Hematopoietic multipotent progenitor cell (in vitro differentiated cells): ENCODE results near the gene LITAF. TPM values are rescaled to one million over a fixed set of nuclear protein-coding genes. Genes with fewer than 3 reads are reported as not detected.
"Not testable (repeated sequence)": the region's sequence is repeated elsewhere in the genome, so short reads cannot be mapped to it uniquely, and the experiment has no call there.

ENCODE experiments used
- DNase-seq, 3 donors: peaks; one replicate each; pipeline ENCODE4 v3.0.0-alpha.2; 2011 to 2015; ENCODE audit warnings: low read depth in 2 of 3, low spot score in 2 of 3
- total RNA-seq: library from RNA; depleted of rRNA; stranded (reverse); fragments of >200 nt; gene quantifications from one replicate; pipeline ENCODE4 v1.2.3, GENCODE V29; 2012

Gene LITAF
- total RNA-seq, 1 donor: 79.4 TPM

DNA sequence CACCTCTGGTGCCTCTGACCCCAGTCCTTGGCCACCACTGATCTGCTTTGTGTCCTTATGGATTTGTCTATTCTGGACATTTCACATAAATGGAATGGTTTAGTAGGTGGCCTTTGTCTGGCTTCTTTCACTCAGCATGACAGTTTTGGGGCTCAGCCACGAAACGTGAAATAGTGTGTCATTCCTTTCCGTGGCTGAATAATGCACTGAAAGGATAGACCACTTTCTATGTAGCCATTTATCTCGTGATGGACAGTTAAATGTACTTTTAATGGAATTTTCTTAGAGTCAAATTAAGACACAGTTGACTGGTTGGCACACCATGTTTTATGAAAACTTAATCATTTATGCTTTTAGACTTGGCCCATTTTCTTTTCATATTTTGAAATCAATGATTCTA lies 57.4 kb downstream of the LITAF start:
- DNase-seq: no peak

DNA sequence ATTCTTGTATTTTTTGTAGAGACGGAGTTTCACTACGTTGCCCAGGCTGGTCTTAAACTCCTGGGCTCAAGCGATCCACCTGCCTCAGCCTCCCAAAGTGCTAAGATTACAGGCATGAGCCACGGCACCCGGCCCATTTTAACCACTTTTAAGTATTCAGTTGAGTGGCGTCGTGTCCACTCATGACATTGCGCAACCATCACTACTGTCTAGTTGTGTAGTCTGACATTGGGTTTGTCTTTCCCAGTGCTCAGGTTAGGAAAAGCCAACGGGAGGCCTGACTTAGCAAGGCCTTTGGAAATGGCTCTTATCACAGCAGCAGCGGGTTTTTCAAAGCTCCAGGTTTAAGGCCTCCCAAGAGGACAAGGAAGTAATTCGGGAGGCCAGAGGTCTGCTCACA lies 58.7 kb downstream of the LITAF start:
- no peak for DNase-seq

DNA sequence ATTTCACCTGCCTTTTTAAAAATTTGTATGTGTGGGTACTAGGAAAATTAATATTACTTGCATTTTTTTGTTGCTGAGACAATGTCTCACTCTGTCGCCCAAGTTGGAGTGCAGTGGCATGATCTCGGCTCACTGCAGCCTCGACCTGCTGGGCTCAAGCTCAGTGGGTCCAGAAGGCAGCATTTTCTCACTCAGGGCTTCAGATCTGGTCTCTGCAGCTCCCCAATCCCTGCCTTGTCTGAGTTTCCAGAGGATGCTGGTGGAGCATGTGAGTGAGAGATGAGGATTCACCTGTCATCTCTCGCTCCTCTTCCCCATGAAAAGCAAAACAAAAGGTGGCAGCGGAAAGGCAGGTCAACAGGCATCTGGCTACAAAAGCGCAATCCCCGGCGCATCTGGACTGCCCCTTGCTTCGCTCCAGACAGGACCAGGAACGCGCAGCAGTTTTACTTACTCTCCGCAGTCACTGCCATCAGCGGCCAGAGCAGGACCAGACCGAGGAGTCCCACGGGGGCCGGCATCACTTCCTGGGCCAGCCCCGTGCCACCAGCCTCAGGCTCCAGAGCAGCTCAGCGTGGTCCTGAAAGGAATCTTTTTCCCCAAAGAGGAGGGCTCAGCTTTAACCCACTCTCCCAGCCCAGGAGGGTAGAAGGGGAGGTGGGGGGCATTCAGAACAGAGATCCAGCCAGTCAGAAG lies 59.9 kb downstream of the LITAF start:
- no peak for DNase-seq

- DNase-seq: no peak
Observed at GRCh38 chr16:11524098-11524760, 62.5 kb downstream of the LITAF start.

GRCh38 chr16:11521055-11521454 lies 65.7 kb downstream of the LITAF start:
- no peak for DNase-seq

DNA sequence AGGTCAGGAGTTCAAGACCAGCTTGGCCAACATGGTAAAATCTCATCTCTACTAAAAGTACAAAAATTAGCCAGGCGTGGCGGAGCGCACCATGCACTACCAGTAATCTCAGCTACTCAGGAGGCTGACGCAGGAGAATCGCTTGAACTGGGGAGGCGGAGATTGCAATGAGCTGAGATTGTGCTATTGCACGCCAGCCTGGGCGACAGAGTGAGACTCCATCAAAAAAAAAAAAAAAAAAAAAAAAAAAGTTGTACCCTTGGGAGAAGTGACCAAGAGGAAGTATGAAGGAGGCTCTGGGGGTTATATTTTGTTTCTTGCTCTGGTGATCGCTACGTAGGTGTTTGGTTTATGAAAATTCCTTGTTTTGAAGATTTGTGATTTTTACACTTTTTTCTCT lies 66.3 kb downstream of the LITAF start:
- no peak for DNase-seq

DNA sequence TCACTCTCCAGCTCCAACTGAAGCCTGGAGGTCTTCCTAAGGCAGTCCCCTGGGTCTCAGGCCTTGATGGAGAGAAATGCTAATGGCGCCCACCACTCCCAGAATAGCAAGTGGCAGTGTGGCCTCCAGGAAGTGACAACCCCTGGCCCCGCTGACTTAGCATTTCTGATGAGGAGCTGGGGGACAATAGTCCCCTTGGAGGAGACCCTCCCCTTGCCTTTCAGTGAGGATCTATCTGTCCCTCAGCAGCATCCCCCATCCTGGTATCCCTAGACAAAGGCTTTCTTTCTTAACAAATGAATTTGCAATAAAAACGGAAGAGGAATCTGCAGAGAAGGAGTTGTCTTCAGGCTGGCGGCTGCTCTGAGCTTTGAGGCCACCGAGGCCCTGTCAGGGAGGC lies 68.8 kb downstream of the LITAF start:
- DNase-seq: no peak

DNA sequence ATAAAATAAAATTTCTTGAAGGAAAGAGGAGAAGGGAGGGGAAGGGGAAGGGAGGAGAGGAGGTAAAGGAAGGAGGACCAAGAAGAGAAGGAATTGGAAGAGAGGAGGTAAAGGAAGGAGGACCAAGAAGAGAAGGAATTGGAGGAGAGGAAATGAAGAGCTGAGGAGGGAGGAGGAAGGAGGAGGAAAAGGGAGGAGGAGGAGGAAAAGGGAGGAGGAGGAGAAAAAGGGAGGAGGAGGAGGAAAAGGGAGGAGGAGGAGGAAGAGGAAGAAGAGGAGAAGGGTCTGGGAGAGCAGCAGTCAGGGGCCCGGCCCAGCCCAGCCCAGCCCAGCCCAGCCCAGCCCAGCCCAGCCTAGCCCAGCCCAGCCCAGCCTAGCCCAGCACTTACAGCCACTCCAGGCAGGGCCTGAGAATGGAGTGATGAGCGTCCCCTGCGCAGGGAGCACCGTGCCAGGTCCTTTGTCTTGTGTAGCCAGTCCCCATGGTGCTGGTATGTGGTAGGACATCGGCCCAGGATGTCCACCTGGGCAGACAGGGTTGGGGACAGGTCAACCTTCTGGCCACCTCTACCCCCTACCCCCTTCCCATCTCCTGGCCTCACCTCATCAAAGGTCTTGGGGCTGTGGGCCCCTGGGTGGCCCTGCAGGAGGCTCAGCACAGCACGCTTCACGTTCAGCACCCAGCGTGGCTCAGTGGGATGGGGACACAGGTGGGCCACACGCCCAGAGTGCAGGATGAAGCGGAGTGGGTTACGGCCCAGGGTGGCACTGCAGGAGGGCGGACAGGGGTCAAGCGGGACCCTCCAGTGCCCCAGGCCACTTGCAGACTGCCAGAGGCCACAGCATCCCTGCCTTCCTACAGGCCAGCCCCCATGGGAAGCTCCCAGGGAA lies 70.9 kb downstream of the LITAF start:
- DNase-seq: no peak

DNA sequence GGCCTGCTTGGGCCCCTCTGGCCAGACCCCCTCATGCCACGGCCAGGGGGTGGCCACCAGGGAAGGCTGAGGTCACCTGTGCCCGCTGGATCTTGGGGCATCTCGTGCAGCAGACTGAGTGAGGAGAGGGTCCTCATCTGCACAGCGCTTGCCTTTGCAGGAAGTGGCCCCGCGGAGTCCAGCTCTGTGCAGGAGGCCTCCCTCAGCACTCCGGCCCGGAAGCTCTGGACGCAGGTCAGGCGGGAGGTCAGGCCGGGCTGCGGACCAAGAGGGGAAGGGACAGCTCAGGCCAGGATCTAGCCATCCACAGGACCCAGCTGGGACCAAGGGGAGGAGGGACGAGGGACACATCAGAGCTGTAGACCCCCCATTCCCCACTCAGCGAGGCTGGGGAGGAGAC lies 72.4 kb downstream of the LITAF start:
- no peak for DNase-seq

GRCh38 chr16:11513366-11513765 lies 73.4 kb downstream of the LITAF start:
- not testable (repeated sequence) for DNase-seq

- no peak for DNase-seq
Observed at GRCh38 chr16:11511801-11512200, 74.9 kb downstream of the LITAF start.

DNA sequence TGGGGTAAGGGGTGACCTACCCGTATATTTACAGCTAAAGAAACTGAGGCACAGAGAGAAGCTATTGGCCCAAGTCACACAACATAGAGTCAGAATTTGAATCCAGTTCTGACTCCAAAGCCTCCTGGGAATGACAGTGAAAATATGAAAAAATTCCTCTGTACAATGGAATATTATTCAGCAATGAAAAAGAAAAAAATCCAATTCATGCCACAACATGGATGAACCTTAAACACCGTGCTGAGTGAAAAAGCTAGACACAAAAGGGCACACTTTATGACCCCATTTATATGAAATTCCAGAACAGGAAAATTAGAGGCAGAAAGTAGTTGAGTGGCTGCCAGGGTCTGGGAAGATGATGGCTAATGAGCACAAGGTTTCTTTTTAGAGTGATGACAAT lies 75.4 kb downstream of the LITAF start:
- no peak for DNase-seq

DNA sequence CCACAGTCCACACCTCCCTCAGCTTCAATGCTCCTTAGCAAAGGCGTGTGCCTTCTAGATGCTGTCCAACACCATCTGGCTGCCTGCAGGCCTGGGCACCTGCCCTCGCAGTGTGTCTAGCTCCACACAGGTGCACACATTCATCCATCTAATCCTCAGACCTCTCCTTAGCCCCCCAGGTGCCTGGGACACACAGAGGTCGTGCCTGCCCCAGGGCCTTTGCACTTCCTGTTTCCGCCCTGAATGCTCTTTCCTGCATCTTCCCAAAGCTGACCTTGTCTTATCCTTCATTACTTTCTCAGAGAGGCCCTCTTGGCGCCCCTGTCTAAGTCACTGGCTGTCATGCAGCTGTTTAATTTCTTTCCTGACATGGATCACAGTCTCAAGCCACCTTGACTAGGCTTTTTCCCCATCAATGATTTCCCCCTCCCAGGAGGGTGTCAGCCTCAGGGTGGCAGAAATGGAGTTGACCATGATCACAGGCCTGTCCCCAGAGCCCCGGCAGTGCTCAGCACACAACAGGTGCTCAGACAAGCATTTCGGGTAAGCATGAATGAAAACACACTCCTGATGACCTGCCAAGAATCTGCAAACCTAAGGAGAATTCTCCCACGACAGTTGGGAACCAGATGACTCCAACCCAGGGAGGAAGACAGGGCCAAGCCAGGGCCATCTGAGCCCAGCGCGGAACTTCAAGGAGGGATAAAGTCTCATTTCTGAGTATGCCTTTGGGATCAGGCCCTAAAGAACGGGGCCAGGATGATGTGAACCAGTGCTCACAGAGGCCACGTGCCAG lies 76.3 kb downstream of the LITAF start:
- no peak for DNase-seq

GRCh38 chr16:11507991-11508390 lies 78.7 kb downstream of the LITAF start:
- no peak for DNase-seq

DNA sequence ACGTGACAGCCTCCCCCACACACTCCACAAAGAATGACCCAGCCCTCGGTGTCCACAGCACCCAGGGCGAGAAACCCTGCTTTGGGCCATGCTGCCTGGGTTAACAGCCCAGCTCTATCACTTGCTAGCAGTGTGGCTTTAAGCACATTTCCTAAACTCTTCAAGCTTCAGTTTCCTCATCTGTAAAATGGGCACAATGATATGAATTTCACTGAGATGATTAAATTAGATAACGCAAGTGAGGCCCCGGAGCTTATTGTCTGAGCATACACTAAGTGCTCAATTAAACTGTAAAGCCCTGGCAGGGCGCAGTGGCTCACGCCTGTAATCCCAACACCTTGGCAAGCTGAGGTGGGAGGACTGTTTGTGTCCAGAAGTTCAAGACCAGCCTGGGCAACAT lies 79.4 kb downstream of the LITAF start:
- no peak for DNase-seq

DNA sequence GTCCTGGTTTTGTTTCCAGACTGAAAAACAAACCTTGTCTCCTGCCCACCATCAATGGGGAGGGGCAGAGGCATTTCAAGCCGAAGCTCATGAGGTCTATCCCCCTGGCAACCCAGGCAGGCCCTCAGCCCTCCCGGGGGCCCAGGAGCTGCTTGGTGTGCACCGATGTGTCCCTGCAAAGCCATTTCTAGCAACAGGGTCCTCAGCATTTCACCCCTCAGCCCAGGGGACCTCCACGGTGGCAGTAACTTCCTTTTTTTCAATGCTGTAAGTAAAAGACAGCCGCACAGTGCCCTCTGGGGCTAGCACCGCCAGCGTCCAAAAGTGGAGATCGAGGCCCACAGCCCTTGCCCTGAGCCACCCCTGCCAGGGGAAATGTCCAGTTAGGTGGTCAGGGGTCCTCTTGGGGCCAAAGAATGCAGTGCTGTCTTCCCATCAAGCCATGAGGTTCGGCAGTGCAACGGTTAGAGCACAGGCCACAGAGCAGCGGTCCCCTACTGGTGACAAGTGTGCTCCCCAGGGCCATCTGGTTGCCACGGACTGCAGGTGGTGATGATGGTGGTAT lies 79.9 kb downstream of the LITAF start:
- DNase-seq: peak in 2 of 3 donors; percentile 40 to 62

DNA sequence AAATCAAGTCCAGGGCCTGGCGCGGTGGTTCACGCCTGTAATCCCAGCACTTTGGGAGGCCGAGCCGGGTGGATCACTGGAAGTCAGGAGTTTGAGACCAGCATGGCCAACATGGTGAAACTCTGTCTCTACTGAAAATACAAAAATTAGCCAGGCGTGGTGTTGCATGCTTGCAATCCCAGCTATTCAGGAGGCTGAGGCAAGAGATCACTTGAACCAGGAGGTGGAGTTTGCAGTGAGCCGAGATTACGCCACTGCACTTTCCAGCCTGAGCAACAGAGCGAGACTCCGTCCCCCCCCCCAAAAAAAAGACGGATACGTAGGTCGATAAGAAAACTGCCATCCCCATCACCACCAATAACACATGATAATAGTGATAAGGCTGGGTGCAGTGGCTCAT lies 82.5 kb downstream of the LITAF start:
- not testable (repeated sequence) for DNase-seq

DNA sequence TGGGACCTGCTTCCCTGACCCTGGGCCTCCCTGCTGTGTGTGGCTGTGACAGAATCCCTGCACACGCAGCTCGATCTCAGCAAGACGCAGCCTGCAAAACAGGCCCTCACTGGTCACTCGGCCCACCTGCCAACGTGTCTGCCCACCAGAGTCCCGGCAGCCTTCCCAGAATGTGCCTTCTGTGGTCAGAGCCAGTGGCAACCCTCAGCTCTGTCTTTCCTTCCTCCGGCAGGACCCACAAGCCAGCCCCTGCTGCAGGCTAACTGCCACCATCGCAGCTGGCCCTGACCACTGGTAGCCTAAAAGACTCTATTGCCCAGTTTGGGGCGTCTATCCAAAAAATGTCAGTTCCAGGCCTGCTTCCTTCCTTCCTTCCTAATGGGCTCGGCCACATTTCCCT lies 83.2 kb downstream of the LITAF start:
- DNase-seq: peak in 1 of 3 donors; percentile 21

DNA sequence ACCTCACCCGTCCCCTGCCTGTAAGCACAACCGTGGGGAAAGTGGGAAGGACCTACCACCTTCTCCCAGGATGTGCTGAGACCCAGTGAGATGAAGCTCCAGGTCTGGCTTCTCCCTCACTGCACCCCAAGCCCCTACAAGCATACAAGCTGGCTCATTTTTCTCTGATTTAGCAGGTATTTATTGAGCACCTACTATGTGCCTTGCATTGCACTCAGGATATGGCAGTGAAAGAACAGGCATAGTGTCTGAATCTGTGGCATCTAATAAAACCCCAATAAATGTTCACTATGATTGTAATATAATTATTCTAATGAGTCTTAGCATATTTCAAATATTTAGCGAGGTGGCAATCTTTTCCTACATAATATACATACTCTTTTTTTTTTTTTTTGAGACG lies 84.5 kb downstream of the LITAF start:
- DNase-seq: no peak

GRCh38 chr16:11501632-11502031 lies 85.1 kb downstream of the LITAF start:
- no peak for DNase-seq
